HCT116 (cell line): ENCODE results near the gene LRRN2. TPM values are rescaled to one million over a fixed set of nuclear protein-coding genes. Genes with fewer than 3 reads are reported as not detected.

Experiments used
- ATAC-seq: fragments of 200-7000 bp; cut with Tn5 transposase; 2 replicates; pipeline ENCODE4 v1.9.1; 2020; ENCODE audit warnings: mild to moderate bottlenecking, moderate library complexity
- BruUV-seq: library from RNA; stranded (reverse); fragments of 400-500 nt; replicated peaks from 2 replicates; lab custom pipeline; 2021; lab: Mats Ljungman, UMichigan
- CTCF ChIA-PET: fragments of 300-600 bp; sonication (Branson Sonifier 250); formaldehyde crosslinking; loops from one replicate; lab custom pipeline; 2021; ENCODE audit warnings: antibody characterized with exemption; lab: Charles Lee
- POLR2A ChIA-PET: fragments of 300-600, 350-600 bp; sonication (Branson Sonifier 250); formaldehyde crosslinking; loops from one replicate; lab custom pipeline; 2021; ENCODE audit warnings: antibody characterized with exemption; lab: Charles Lee
- RAD21 ChIA-PET, 2 experiments: fragments of 300-600 bp; sonication (Branson Sonifier 250); formaldehyde crosslinking; loops; one replicate each; lab custom pipeline; 2023; ENCODE audit warnings: low total read pairs in 2 of 2; ENCODE audit not compliant: uncharacterized antibody in 2 of 2, unreplicated experiment in 2 of 2, low non-redundant PET in 1 of 2; lab: Charles Lee
- DNase-seq: peaks from one replicate; pipeline ENCODE4 v3.0.0-alpha.2; 2010; ENCODE audit warnings: low read depth, low spot score
- H2AFZ ChIP-seq: fragments of 200-600 bp; shearing (Covaris generic), sonication (generic); 2 replicates; pipeline ENCODE4 v1.6.1; 2017; ENCODE audit warnings: low read depth, mixed run types, mixed read lengths, antibody characterized with exemption, low read length; ENCODE audit not compliant: poor library complexity, severe bottlenecking
- H3K27ac ChIP-seq: 2 replicates; pipeline ENCODE4 v1.5.1; 2012; ENCODE audit warnings: low read depth, low read length
- H3K27me3 ChIP-seq: fragments of 200-600 bp; sonication (generic); 2 replicates; pipeline ENCODE4 v1.6.1; 2016; ENCODE audit warnings: mixed run types, low read length, mixed read lengths; ENCODE audit not compliant: insufficient read depth
- H3K36me3 ChIP-seq, 2 experiments: fragments of 200-500 bp in 1 of 2; fragments of 200-600 bp in 1 of 2; sonication (Bioruptor generic) in 1 of 2; sonication (generic) in 1 of 2; 2 replicates each; pipeline versions ENCODE4 v1.5.1 to v1.6.1; 2014 to 2016; ENCODE audit warnings: low read length in 2 of 2, inconsistent platforms in 1 of 2, mixed read lengths in 1 of 2, mixed run types in 1 of 2; ENCODE audit not compliant: insufficient read depth in 2 of 2, control insufficient read depth in 1 of 2
- H3K4me1 ChIP-seq, 2 experiments: fragments of 200-600 bp in 1 of 2; sonication (generic) in 1 of 2; 2 replicates each; pipeline versions ENCODE4 v1.5.1 to v1.6.1; 2012 to 2017; ENCODE audit warnings: low read length in 2 of 2, inconsistent platforms in 1 of 2, mild to moderate bottlenecking in 1 of 2, mixed read lengths in 1 of 2, mixed run types in 1 of 2, moderate library complexity in 1 of 2; ENCODE audit not compliant: insufficient read depth in 2 of 2, control insufficient read depth in 1 of 2
- H3K4me2 ChIP-seq: fragments of 200-600 bp; sonication (generic); 2 replicates; pipeline ENCODE4 v1.6.1; 2017; ENCODE audit warnings: mixed run types, low read length, mixed read lengths
- H3K4me3 ChIP-seq, 2 experiments: fragments of 200-600 bp in 1 of 2; sonication (generic) in 1 of 2; replicated peaks in 1 of 2; 2 replicates each; pipeline ENCODE4 v1.5.1; 2011 to 2016; ENCODE audit warnings: low read length in 2 of 2, control low read depth in 1 of 2, low read depth in 1 of 2, mild to moderate bottlenecking in 1 of 2, mixed read lengths in 1 of 2, mixed run types in 1 of 2
- H3K79me2 ChIP-seq: fragments of 200-600 bp; sonication (generic); 2 replicates; pipeline ENCODE4 v1.6.1; 2017; ENCODE audit warnings: mild to moderate bottlenecking, mixed run types, low read length, moderate library complexity, mixed read lengths; ENCODE audit not compliant: insufficient read depth
- H3K9ac ChIP-seq: fragments of 200-600 bp; sonication (generic); 2 replicates; pipeline ENCODE4 v1.6.1; 2016; ENCODE audit warnings: low read length, mixed read lengths
- H3K9me2 ChIP-seq: fragments of 200-600 bp; sonication (generic), shearing (Covaris generic); 2 replicates; pipeline ENCODE4 v1.6.1; 2017; ENCODE audit warnings: mixed run types, mild to moderate bottlenecking, moderate library complexity; ENCODE audit not compliant: insufficient read depth
- H3K9me3 ChIP-seq, 2 experiments: fragments of 200-500 bp in 1 of 2; fragments of 200-600 bp in 1 of 2; sonication (Bioruptor generic) in 1 of 2; sonication (generic) in 1 of 2; 2 replicates each; pipeline ENCODE4 v1.6.1; 2014 to 2017; ENCODE audit warnings: low read length in 2 of 2, mixed read lengths in 2 of 2, inconsistent platforms in 1 of 2, low read depth in 1 of 2, mild to moderate bottlenecking in 1 of 2, mixed run types in 1 of 2, moderate library complexity in 1 of 2; ENCODE audit not compliant: control insufficient read depth in 1 of 2, insufficient read depth in 1 of 2
- H4K20me1 ChIP-seq: fragments of 200-600 bp; sonication (generic), shearing (Covaris generic); 2 replicates; pipeline ENCODE4 v1.6.1; 2017; ENCODE audit warnings: mixed run types, mild to moderate bottlenecking, moderate library complexity; ENCODE audit not compliant: insufficient read depth
- ELF1 ChIP-seq: IDR thresholded peaks from 2 replicates; pipeline ENCODE4 v1.6.1; 2012; ENCODE audit warnings: low read depth, borderline replicate concordance
- EZH2 ChIP-seq: fragments of 200-600 bp; sonication (generic); IDR thresholded peaks from 2 replicates; pipeline ENCODE4 v1.6.1; 2017; ENCODE audit warnings: antibody characterized with exemption, mixed run types
- EZH2phosphoT487 ChIP-seq: fragments of 200-600 bp; IDR thresholded peaks from 2 replicates; pipeline ENCODE4 v1.6.1; 2018; ENCODE audit warnings: antibody characterized with exemption, borderline replicate concordance
- FOSL1 ChIP-seq: IDR thresholded peaks from 2 replicates; pipeline ENCODE4 v1.6.1; 2012; ENCODE audit warnings: low read depth
- JUND ChIP-seq: IDR thresholded peaks from 2 replicates; pipeline ENCODE4 v1.6.1; 2012
- POLR2A ChIP-seq: IDR thresholded peaks from 2 replicates; pipeline ENCODE4 v1.7.0; 2011; ENCODE audit warnings: borderline replicate concordance; ENCODE audit not compliant: insufficient read depth, insufficient read length; ENCODE audit errors: extremely low read depth
- POLR2AphosphoS5 ChIP-seq: IDR thresholded peaks from 2 replicates; pipeline ENCODE4 v1.6.1; 2011; ENCODE audit warnings: mild to moderate bottlenecking, low read depth, low read length, moderate library complexity
- RAD21 ChIP-seq: IDR thresholded peaks from 2 replicates; pipeline ENCODE4 v1.6.1; 2012; ENCODE audit warnings: low read depth, mild to moderate bottlenecking
- REST ChIP-seq: IDR thresholded peaks from 2 replicates; pipeline ENCODE4 v1.6.1; 2012; ENCODE audit warnings: low read depth
- SIN3A ChIP-seq: IDR thresholded peaks from 2 replicates; pipeline ENCODE4 v1.6.1; 2012; ENCODE audit warnings: low read depth
- SP1 ChIP-seq: IDR thresholded peaks from 2 replicates; pipeline ENCODE4 v1.6.1; 2012; ENCODE audit warnings: low read depth
- SRF ChIP-seq: IDR thresholded peaks from 2 replicates; pipeline ENCODE4 v1.6.1; 2012; ENCODE audit warnings: low read depth
- TCF7L2 ChIP-seq: IDR thresholded peaks from 2 replicates; pipeline ENCODE4 v1.7.0; 2011; ENCODE audit warnings: borderline replicate concordance, inconsistent platforms; ENCODE audit not compliant: insufficient read depth, insufficient read length; ENCODE audit errors: extremely low read depth
- YY1 ChIP-seq: IDR thresholded peaks from 2 replicates; pipeline ENCODE4 v1.6.1; 2011; ENCODE audit warnings: low read length, low read depth, moderate library complexity, mild to moderate bottlenecking; ENCODE audit not compliant: insufficient replicate concordance; ENCODE audit errors: extremely low read depth
- intact Hi-C: fragments of 100-400 bp; cut with micrococcal nuclease; formaldehyde crosslinking; loops from 2 replicates; pipeline ENCODE4 v1.10.0; 2022
- total RNA-seq: library from RNA; stranded (reverse); gene quantifications from one replicate; pipeline ENCODE4 v1.2.1, GENCODE V29; 2021; ENCODE audit not compliant: unreplicated experiment
- TF ChIP-seq, protein P1 (sequence below), 3 experiments: fragments of 200-600 bp in 1 of 3; sonication (generic) in 1 of 3; IDR thresholded peaks in 2 of 3; conservative IDR thresholded peaks in 1 of 3; 2 replicates each; pipeline ENCODE4 v1.5.1; 2012 to 2017; ENCODE audit warnings: low read depth in 2 of 3, low read length in 2 of 3, antibody characterized with exemption in 1 of 3, borderline replicate concordance in 1 of 3, control low read depth in 1 of 3, mild to moderate bottlenecking in 1 of 3, mixed read lengths in 1 of 3, mixed run types in 1 of 3, moderate library complexity in 1 of 3; ENCODE audit not compliant: insufficient read depth in 1 of 3
- TF ChIP-seq, protein P2 (sequence below): IDR thresholded peaks from 2 replicates; pipeline ENCODE4 v1.6.1; 2012
- TF ChIP-seq, protein P3 (sequence below): IDR thresholded peaks from 2 replicates; pipeline ENCODE4 v1.6.1; 2012

The LRRN2 gene
- total RNA-seq, 1 experiment from 2014 or later: 3.2 TPM

DNA sequence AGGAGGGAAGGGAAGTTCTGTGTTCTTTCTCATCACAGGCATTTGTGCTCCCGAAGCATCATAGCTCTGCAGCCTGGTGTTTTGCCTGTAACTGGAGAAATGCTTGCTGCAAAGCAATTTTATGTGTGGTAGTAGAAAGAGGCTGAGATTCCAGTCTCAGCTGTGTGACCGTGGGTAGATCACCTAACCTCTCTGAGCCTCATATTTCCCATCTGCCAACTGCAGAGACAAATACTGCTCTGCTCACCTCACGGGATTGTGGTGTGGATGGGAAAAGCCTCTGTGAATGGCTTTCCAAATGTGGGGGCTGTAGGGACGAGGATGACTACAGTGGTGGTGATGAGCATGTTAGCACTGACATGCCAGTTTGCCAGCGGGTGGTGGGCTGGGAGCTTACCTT lies 85.3 kb downstream of the LRRN2 start (continued):
- TF ChIP-seq, protein P1, sequence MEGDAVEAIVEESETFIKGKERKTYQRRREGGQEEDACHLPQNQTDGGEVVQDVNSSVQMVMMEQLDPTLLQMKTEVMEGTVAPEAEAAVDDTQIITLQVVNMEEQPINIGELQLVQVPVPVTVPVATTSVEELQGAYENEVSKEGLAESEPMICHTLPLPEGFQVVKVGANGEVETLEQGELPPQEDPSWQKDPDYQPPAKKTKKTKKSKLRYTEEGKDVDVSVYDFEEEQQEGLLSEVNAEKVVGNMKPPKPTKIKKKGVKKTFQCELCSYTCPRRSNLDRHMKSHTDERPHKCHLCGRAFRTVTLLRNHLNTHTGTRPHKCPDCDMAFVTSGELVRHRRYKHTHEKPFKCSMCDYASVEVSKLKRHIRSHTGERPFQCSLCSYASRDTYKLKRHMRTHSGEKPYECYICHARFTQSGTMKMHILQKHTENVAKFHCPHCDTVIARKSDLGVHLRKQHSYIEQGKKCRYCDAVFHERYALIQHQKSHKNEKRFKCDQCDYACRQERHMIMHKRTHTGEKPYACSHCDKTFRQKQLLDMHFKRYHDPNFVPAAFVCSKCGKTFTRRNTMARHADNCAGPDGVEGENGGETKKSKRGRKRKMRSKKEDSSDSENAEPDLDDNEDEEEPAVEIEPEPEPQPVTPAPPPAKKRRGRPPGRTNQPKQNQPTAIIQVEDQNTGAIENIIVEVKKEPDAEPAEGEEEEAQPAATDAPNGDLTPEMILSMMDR (IDR thresholded peaks at IDR 0.05 in 2 of 3, conservative IDR thresholded peaks at IDR 0.05 in 1 of 3; ENCODE audit: borderline replicate concordance in 1 of 3, insufficient read depth in 1 of 3, low read depth in 2 of 3, low read length in 2 of 3): no peak
- TF ChIP-seq, protein P2, sequence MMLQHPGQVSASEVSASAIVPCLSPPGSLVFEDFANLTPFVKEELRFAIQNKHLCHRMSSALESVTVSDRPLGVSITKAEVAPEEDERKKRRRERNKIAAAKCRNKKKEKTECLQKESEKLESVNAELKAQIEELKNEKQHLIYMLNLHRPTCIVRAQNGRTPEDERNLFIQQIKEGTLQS: no peak
- TF ChIP-seq ELF1 (no peak), REST (no peak), JUND (no peak), EZH2 (no peak), SRF (no peak), POLR2AphosphoS5 (no peak), POLR2A (no peak)

- Histone ChIP-seq H3K9ac (no peak overlapping the region), H3K79me2 (no peaks in the 10 kb centered on the region), H3K9me3 (no peaks in the 10 kb centered on the region), H3K27me3 (no peaks in the 10 kb centered on the region), H3K4me3 (no peak overlapping the region), H3K27ac (no peak overlapping the region), H2AFZ (no peak overlapping the region), H3K4me1 (no peaks in the 10 kb centered on the region), H3K9me2 (no peaks in the 10 kb centered on the region), H4K20me1 (no peaks in the 10 kb centered on the region), H3K36me3 (no peaks in the 10 kb centered on the region), H3K4me2 (no peak overlapping the region)
- DNase-seq (no peak), ATAC-seq (no peak)
- intact Hi-C loops: no loop called here
- no TSS peak for BruUV-seq
- RAD21 ChIA-PET: no interaction called here
- CTCF ChIA-PET: interaction anchor here (1.4 kb wide), 1 partner anchor 208 kb away, joined by 4 read pairs; no protein-coding TSS in a partner anchor
- POLR2A ChIA-PET: no interaction called here
- TF ChIP-seq SP1 (no peak), TCF7L2 (no peak), REST (no peak), YY1 (no peak), POLR2AphosphoS5 (no peak), RAD21 (no peak), EZH2phosphoT487 (no peak), SIN3A (no peak), EZH2 (no peak), FOSL1 (no peak)
- TF ChIP-seq, protein P3, sequence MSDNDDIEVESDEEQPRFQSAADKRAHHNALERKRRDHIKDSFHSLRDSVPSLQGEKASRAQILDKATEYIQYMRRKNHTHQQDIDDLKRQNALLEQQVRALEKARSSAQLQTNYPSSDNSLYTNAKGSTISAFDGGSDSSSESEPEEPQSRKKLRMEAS: no peak
Observed at GRCh38 chr1:204599596-204599995, 85.9 kb downstream of the LRRN2 start.
